ENCODE results near the gene DNAJB11.
"Not testable (repeated sequence)": the region's sequence is repeated elsewhere in the genome, so short reads cannot be mapped to it uniquely, and the experiment has no call there.

Gene DNAJB11

DNA sequence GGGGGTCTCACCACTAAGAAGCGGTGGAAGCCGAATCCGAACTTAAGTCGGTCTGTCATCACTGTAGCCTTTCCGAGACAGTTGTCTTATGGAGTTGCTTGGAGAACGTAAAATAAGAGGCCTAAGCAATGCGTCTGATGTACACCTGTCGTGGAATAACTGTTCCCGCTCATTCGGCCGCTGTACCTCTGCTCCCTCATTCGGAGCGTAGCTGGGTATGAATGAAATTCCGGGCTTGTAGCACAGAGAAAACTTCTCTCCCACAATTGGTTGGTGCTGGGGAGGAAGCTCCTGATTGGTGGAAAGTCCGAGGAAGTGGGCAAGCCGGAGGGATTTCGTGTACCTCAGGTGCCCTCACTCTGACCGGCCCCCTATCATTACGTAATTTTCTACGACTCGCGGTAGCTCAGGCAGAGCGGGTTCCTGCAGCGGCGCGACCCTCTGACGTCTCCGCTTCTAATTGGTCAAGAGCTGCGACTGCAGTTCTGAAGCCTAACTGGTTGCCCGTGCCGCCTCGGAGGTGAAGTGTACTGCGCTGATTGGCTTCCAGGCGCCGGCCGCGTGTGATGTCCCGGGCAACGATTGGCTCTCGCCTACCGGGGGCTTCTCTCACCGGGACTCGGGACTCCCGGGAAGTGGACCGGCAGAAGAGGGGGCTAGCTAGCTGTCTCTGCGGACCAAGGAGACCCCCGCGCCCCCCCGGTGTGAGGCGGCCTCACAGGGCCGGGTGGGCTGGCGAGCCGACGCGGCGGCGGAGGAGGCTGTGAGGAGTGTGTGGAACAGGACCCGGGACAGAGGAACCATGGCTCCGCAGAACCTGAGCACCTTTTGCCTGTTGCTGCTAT is at the start of gene DNAJB11:
Gene DNAJB11, plus strand, starts transcription at position 625 of the 845 bp plus-strand sequence. Its CDS starts 178 bp downstream, at position 803.
- peak; percentile 93 for FAIRE-seq

DNA sequence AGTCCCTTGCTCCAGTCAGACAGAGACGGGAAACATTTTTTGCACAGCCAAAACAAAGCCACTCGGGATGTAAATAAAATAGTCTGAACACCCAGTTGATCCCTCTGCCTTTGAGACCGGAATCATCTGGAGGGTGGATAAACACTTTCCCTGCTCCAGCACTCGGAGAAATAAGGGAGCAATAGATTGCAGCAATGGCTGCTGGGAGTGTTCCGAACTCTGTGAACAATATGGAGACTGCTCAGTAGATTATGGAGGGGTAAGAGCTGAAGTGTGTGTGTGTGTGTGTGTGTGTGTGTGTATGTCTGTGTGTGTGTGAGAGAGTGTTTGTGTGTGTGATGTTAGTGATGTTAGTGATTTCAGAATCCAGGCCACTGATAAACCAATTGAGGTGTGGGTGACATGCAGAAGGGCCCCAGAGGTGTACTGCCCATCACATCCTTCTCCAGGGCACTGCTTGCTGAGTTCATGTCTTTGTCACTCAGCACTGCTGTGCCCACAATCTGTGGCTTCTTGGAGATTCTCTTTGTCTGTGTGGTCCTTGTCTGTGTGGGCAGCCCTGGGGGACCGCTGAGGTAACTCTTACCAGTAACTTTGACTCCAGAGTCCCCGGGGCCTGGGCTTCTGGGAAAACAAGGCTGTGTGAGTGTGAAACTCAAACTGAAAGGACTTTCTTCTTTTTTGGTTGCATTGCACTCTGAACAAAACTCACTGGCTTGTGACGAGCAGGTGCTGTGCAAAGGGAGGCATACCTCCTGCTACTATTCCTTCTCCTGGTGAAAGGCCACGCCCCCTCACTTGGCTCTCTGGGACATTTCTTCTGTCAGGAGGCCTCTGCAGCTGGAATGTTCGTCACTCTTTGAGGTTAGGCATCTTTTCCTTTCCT is 49.3 kb upstream of the DNAJB11 start:
- FAIRE-seq, result no peak

DNA sequence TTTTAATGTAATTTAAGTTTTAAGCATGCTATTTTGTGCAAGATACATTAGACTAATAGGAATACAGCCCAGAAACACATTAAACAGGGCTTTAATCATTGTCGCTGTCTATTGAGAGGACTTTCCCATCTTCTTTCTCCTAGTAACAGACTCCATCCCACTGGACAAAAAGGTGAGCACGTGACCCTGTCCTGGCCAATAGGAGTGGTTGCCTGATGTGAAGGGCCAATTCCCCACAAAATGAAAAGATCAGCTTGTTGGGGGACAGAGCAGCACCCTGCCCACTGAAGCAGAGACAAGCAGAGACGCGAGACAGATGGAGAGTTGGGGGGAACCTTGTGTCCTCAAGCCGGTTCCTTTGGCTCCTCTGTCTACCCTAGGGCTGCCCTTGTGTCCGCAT is 47.5 kb upstream of the DNAJB11 start:
- no peak for FAIRE-seq

DNA sequence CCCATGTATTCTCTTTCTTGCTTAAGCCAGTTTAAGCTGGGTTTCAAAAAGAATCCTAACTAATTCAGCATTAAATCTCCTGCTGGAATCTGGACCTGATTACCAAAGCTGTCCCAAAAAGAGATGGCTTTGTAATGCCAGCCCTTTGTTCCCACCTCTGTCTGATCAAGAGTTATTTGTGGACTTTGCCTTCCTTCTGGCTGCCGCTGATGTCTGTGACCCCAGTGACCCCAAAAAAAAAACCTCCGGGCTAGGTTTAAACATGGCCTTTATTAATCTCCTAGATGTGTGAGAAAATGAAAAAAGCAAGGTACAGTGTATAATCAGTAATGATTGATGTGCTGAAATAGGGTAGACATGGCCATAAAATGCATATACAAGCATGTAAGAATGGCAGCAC is 47.1 kb upstream of the DNAJB11 start:
- FAIRE-seq, result no peak

DNA sequence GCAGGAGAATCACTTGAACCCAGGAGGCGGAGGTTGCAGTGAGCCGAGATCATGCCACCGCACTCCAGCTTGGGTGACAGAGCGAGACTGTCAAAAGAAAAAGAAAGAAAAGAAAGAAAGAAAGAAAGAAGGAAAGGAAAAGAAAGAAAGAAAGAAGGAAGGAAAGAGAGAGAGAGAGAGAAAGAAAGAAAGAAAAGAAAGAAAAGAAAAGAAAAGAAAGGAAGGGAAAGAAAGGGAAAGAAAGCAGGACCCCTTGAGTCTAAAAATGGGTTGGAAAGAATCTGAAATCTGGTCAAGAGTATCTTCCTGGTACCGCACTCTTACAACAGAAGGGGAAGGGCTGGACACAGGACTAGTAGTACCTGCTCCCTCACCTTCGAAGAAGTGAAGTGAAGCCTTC is 45.9 kb upstream of the DNAJB11 start:
- no peak for FAIRE-seq

DNA sequence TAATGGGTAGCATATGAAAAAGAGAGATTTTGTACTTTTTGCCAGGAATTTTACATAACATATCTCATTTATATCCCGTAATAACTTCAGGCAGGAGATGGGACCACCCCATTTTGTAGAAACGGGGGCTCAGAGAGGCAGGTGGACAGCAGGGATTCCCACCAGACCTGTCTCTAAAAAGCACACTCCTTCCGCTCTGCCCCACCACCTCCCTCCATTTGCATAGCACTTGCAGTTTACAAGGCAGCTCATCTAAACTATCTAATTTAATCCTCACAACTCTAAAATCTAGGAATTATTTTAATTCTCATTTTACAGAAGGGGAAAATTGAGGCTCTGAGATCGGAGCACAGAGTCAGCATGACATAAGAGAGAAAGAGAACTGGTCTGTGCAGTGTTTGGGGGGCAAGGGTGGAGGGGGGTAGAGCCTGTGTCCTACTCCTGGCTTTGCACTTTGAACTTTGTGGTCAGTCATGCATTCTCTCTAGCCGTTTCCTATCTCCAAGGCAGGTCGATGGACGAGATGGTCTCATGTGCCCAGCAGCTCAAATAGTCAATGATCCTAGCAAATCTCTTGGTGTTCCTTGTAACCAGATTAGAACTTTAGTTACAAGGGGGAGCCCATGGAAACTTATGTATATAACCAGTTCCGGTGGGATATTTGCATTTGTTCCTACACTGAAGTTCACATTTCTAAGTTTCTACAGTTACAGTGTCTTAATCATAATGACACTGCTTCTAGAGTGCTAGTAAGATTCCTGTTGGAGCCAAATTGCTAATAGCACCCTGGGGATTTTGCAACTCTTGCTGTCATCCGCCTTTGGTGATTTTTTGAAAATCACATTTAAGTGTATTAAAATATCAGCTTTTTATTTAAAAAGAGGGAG is 44.9 kb upstream of the DNAJB11 start:
- no peak for FAIRE-seq

DNA sequence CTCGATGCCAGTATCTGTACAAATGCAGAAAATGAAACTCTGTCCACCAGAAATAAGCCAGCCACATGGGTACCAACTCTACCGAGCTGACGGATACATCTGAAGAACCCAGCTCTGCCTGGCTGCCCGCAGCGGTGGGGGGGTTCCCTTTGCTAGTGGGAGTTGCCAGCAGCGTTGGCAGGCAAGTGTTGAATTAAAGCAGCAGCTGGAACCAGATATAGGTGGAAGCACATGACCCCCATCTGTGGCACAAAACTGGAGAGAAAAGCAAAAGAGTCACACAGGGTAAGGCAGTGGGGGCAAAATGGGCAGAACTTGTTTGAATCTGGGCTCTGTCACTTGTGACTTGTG is 44.3 kb upstream of the DNAJB11 start:
- no peak for FAIRE-seq

DNA sequence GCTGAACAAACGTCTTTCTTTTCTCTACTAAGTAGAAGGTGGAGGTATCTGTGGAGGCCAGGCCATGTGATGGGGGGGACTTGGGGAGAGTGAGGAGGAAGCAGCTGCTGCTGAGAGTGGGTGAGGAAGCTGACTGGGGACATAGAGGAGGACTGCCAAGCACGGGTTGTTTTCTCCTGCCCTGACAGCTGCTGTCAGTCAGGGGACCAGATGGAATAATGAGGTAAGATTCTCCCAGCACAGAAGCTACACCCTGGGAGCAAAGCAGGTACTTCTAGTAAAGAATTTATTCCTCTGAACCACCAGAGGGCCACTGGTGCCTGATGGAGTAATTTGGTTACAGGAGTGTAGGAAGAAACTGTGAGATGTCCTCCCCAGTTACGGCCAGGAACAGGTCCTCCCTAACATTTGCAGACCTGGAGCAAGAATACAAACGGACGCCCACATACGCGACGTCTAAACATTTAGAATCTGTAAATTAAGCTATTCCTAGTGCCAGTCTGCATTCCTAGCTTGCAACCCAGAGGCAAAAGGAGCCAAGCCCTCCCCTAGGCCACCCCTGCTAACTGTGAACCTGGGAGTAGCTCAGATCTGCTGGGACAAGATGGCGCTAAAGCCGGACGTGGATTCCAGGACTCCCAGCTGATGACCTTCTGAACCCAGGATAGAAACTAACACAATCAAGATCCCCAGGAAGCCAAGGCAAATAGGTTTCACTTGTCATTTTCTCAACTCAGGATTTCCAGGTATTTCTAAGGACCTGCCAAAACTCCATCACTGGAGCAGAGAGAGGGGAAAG is 41.1 kb upstream of the DNAJB11 start:
- FAIRE-seq, result no peak

DNA sequence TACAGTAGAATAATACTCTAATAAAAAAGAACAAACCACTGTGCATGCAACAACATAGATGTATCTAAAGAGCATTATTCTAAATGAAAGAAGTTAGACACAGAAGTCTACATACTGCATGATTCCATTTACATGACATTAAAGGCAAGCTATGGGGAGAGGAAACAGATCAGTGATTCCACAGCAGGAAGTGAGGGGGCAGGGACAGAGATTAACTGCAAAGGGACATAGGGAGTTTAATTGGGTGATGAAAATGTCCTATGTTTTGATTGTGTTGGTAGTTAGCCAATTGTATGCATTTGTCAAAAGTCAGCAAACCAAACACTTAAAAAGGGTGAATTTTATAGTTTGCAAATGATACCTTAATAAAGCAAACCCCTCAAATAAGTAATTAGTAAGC is 40.1 kb upstream of the DNAJB11 start:
- no peak for FAIRE-seq

DNA sequence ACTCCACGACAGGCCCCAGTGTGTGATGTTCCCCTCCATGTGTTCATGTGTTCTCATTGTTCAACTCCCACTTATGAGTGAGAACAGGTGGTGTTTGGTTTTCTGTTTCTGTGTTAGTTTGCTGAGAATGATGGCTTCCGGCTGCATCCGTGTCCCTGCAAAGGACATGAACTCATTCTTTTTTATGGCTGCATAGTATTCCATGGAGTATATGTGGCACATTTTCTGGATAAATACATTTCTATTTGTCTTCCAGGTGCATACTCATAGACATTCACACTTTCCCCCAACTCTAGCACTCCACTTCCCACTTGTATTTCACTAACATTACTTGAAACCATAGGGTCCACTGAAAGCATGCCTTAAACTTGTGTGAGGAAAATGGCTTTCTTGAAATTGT is 38.8 kb upstream of the DNAJB11 start:
- not testable (repeated sequence) for FAIRE-seq

DNA sequence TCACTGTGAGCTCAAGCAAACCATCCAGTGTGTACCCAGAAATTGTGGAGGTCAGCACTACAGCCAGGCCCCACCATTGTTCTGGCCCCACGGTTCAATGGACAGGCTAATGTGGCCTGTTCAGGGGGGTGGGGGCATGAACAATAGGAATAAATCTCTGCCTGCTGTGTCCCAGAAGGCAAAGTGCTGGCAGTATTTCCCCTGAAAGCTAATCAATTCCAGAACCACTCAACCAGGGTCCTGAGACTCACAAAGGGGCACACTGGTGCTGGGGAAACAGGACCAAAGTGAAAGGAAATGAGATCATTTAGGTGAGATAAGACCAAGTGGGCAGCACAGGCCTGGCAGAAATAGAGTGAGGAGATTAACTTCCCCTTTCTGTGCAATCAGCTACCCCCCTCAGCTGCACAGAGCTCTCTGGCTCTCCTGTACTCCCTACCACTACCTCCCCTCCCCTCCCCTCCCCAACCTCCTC is 37.9 kb upstream of the DNAJB11 start:
- FAIRE-seq, result no peak

DNA sequence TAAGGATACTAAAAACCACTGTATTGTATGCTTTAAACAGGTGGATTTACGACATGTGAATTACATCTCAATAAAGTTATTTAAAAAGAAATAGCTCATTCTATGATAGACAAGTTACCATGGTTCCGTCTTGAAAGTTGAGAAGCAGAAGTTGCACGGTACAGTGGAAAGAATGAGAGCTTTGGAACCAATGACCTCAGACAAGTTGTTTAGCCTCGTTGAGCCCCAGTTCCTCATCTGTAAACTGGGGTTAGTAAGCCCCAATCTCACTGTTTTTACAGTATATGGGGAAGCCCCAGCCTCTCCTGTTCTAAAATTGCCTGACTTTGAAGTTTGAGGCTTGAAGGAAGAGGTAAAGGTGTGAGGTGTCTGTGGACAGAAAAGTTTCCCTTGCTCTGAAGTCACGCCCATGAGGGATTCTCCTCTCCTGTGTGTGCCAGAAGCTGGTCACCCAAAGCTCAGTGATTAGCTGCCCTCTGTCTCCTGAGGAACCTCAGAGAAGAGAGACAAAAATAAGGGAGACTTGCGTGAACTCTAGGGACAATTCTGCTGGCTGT is 36.3 kb upstream of the DNAJB11 start:
- FAIRE-seq, result no peak

DNA sequence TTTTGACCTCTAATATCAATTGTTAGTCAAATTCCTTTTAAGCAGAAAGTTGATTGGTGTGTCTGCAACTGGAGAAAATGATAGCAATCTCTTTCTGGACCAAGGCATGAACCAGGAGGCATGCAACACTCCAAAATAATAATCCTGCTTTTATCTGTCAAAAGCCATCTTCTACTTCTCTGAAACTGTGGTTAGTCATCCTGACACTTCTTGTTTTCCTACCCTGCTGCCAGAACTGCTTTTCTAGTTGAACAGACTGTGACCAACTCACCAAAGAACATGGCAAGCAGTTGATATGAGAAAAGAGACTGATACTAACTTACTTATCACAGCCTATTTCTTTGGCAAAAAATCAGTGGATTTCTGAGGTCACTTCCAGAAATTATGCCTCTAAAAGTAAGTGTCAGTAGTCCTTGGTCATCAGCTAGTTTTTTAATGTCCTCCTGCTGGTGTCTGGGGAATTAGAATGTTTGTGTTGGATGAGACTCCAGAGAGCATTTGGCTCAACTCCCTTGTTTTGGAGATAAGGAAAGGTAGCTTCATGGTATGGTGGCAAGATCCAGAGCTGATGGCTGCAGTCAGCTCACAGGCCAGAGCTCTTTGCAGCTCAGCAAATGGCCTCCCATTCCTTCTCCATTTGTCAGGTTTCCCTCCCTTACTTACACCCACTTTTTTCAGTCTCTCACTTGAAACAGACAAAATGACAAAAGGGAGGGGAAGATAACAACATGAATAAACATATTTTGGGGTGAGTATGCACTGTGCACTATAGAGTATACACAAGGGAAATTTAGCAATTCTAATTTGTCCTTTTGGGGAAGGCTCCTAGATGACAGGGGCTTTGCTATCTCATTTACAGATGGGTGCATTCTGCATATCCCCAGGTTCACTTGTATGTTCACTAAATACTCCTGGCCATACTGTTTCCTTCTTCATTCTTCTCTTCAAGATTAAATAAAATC is 33.4 kb upstream of the DNAJB11 start:
- FAIRE-seq, result no peak

DNA sequence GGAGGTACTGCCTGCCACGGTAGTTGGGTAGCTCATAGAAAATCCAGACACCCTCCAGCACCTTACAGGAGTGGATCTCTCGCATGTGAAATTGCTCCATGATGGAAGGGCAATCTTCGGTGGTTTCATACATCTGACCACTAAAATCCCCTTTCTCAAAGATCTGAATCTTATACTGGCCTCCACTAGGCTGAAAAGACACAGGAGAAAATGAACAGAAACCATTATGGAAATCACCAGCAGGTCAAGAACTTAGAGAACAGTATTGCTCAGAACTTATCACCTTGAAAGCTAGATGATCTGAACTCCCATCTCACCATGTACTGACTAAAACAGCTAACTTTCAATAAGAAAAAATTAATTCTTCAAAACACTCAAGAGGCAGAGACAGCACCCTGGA is 31.7 kb upstream of the DNAJB11 start:
- no peak for FAIRE-seq

DNA sequence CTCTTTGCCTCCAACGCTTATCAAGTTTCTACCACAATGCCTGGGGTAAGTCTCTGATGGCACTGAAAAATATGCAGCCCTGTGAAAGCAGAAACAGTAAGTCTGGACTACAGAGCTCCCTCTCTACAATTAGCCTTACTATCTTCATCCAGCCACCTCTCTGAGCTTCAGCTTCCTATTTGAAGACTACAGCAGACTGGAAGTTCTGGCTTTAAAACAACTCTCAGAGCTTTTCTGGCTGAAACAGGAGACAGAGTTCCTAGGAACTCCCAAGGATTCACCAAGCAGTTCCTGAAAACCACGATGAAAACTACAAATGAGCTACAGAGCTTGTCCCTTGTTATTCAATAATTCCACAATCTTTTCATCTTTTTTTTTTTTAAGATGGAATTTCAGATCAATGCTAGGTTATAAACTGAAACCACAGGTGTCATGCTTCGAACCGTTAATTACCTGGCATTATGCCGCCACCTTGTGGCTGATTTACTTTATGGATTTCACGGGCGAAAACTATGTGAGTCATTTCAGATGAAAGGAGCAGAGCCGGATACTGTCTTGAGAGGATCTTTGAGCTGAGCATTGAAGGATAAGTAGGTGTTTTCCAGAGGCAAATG is 30.2 kb upstream of the DNAJB11 start:
- FAIRE-seq, result peak; percentile 97

DNA sequence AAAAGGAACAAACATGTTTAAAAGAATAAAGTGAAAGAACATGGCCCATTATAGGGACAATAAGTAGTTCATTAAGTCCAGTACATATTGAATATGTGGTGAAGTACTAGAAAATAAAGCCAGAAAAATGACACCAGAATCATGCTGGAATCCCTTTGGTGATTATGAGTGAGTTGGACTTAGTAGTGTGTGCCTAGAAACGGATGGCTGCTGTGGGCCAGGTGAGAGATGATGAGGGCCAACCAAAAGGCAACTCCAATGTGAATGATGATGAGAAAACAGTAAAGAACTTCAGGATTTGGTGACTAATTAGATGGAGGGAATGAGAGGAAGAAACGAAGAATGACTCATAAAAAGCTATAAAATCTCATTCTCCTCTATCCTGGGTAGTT is 29.7 kb upstream of the DNAJB11 start:
- no peak for FAIRE-seq

DNA sequence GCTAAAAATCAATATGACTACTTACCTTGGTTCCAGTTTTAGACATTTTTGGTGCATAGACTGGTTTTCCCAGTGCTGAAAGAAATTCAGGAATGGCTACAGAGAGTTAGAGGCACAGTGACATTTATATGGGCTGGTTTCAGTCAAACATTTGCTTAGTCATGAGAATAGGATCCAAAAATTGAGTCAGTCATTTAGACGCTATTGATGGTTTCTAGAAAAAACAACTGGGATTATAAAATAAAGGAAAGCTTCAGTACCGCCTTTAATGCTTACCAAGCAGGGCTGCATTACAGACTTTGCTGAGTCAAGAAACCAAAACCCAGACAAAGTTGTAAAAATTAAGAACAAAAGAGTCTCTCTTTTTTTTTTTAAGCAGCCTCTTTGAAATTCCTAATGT is 26.2 kb upstream of the DNAJB11 start, which contains the start of gene CRYGS:
Gene CRYGS, minus strand, starts transcription at position 100 of the 400 bp plus-strand sequence. Its CDS starts 54 bp downstream, at position 46.
- no peak for FAIRE-seq

DNA sequence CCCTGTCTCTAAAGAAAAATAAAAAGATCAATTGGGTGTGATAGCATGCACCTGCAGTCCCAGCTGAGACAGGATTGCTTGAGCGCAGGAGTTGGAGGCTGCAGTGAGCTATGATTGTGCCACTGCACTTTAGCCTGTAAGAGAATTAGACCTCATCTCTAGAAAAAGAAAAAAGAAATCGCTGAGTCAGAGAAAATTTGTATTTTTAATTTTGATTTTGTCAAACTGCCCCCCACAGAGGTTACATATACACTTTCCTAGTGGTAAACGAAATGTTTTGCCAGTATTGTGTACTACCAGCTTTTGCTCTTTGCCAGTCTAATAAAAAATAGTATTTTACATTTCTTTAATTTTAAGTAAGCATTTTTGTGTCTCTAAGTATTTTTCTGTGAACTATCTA is 21.0 kb upstream of the DNAJB11 start:
- no peak for FAIRE-seq

DNA sequence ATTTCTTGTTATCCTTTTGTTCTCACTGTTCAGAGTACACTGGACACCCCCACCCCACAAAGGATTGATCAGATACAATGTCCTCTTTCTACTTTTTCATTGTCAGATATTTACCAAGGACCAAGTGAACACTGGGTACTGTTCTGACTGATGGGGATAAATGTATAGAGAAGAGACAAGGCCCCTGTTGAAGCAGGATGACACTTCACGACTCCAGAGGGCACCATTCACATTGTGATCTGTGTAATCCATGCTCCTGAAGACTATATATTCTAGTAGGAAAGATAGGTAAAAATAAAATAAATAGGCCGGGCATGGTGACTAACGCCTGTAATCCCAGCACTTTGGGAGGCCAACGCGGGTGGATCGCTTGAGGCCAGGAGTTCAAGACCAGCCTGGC is 19.1 kb upstream of the DNAJB11 start:
- FAIRE-seq, result no peak
